ENCODE measurements around the gene INF2. TPM values are rescaled to one million over a fixed set of nuclear protein-coding genes. Genes with fewer than 3 reads are reported as not detected.
A peak's percentile ranks its signal among the peaks of the same experiment; 100 is the strongest.

The INF2 gene
- total RNA-seq, 1 donor from 2014 or later, result 113 TPM

DNA sequence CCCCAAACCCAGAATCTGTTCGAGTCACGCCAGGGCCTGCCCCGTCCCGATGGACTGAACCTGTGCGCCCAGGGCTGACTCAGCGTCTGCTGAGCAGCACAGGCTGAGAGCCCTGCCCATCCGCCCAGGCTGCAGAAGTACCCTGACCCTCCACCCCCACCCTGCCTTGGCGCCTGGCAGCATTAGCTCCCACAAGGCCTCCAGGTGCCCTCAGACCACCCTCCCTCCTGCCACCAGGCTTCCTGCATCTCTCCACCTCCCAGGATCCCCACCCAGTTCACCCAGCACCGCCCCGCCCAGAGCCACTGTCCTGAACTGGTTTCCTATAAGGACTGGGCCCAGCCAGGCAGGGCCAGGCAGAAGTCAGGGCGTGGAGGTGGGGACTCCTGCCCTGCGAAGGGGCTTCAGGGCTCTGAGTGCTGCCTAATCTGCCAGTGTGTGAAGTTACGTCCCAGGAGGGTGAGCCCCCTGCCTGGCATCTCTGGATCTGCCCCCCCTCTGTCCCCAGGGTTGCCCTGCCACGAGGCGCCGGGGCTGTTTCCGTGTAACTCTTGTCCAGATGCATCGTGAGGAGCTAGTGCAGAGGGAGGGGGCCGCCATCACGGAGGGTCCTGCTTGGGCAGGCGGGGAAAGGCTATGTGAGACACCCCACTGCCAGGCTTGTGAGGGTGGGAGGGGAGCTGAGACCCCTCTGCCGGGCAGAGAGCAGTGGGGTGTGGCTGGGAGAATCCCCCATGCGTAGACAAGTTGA, 43.7 kb downstream of the INF2 start:
- DNase-seq (ENCODE audit: low read depth), result no peak

DNA sequence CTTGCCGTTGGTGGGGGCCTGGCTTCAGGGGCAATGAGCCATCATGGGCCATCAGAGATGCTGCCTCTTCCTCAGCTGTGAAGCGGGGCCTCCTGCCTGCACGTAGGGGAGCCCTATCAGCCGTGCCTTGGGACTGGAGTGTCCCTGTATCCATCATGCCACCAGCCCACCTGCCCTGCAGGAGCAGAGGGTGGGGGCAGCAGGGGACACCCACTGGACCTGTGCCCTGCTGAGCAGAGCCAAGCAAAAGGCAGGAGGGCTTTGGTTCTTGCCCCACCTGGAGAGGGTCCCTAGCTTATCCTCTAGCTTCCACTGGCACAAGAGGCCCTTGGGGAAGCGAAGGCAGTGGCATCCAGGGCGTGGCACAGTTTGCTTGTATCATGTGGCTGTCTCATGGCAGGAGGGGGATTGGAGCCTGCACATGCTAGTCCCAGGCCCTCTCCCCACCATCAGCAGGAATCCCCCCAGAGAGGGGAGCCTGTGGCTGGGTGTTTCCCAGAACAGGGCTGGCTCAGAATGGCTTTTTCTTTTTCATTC, 44.7 kb downstream of the INF2 start:
- DNase-seq (ENCODE audit: low read depth), result no peak

DNA sequence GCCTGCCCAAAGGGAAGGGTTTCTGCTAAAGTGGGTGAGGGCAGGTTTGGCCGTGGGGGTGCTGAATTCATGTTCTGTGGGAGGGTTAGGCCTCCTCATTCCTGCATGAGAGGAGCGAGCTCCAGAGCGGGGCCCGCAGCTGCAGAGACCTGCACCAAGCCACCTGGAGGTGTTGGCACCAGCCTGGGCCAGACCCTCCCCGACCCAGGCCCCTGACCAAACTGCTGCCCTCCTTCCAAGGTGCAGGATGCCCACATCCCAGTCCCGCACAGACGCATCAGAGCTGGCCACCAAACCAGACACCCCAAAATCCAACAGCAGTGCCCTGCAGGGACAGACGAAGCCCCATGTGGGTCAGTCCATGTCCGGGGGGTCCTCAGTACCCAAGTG, 45.2 kb downstream of the INF2 start:
- DNase-seq (ENCODE audit: low read depth), result no peak

DNA sequence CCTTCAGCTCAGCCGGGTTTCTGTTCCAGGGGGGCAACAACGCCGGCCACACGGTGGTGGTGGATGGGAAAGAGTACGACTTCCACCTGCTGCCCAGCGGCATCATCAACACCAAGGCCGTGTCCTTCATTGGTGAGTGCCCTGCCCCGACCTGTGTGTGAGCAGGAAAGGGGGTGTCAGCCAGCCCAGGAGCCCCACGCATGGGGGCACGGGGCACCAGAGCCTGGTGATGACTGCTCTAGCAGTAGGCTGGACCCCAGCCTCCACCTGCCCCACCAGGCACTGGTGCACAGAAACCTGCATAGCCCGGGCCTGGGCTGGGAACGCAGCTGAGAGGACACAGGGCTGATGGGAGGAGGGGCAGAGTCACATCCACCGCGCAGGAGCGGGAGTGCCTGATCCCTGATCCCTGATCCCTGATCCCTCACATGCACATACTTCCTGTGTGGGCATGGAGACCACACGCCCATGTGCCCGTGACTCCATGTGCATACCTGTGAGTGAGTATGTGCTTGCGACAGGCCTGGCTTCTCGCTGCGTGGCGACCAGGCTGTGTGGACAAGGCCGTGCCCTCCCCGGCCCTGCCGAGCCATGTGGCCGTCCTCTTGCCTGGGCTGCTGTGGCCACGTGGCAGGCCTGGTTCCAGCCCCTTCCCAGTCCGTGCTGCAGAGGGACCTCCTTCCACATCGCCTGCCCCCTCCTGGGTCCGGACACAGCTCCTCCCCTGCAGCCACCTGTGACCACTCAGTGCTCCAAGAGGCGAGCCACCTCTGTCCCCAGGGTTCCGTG, 45.8 kb downstream of the INF2 start:
- DNase-seq (ENCODE audit: low read depth), result no peak

DNA sequence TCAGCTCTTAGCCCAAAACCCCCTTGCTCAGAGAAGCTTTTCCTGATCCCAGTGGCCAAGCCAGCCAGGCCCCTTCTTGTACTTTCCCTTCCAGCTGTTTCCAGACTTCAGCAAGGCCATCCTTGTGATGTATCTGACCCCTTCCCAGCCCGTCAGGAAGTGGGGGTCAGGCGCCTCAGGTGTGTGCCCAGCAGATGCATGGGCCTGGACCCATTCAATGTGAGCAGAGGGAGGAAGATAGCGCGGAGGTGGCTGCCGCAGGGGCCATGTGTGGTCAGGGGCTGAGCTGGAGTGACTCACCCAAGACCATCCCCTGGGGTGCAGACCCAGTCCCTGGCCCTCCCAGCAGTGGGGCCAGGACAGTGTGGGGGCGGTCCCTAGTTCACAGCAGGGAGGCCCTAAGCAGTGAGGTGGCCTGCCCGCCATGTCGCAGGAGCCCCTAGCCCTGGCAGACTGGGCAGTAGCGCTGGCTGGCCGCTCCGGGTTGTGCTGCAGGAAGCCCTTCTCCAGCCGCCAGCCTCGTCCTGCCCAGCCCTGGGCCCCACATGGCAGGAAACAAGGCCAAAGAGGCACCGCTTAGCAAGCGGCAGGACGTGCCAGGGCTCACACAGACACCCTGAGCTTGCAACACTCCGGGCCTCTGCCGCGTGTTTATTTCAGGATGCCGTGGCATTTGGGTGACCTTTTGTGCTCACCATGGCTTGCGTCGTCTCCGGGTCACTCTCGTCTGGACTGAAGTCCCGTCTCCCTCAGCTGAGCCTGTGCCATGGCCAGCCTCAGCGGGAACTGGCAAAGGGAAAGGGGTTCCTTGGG, 46.6 kb downstream of the INF2 start:
- DNase-seq (ENCODE audit: low read depth), result peak; percentile 65

DNA sequence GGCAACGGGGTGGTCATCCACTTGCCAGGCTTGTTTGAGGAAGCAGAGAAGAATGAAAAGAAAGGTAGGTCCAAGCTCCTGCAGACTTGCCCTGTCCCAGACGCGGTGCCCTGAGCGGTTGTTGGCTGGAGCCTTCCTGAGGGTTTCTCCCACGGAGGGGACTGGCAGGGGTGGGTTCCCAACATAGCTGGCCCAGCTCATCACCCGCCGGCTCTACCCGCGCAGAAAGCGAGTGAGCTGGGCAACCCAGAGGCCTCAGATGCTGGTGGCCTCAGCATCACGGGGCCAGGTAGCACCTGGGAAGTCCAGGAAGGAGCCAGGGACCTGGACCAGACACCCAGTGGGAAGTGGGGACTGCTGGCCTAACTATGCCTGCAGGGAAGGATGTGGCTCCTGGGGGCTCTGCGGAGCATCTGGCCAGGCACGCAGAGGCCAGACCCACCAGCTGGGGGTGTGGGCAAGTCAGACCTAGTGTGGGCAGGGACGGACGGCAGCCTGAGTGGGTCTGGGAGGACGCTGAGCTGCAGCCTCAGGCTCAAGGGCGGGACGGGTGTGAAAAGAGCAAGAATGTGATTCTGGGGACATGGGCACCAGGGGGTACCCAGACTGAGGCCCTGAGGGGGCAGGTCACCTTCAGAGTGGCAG, 49.1 kb downstream of the INF2 start:
- no peak for DNase-seq (ENCODE audit: low read depth)

DNA sequence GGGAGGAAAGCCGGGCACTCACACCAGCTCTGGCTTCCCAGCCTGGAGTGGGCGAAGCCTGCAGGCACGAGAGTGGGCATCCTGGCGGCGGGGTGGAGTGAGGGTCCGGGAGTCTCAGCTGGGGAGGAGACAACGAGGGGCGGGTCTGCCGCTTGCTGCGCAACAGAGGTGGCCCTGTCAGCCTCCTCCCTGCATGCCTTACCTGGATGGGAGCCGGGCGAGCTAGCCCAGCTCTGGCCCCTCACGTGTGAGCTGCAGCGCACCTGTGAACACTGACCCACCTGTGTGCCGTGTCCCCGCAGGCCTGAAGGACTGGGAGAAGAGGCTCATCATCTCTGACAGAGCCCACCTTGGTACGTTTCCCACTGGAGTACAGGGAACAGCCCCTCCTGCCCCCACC, 49.6 kb downstream of the INF2 start:
- no peak for DNase-seq (ENCODE audit: low read depth)

DNA sequence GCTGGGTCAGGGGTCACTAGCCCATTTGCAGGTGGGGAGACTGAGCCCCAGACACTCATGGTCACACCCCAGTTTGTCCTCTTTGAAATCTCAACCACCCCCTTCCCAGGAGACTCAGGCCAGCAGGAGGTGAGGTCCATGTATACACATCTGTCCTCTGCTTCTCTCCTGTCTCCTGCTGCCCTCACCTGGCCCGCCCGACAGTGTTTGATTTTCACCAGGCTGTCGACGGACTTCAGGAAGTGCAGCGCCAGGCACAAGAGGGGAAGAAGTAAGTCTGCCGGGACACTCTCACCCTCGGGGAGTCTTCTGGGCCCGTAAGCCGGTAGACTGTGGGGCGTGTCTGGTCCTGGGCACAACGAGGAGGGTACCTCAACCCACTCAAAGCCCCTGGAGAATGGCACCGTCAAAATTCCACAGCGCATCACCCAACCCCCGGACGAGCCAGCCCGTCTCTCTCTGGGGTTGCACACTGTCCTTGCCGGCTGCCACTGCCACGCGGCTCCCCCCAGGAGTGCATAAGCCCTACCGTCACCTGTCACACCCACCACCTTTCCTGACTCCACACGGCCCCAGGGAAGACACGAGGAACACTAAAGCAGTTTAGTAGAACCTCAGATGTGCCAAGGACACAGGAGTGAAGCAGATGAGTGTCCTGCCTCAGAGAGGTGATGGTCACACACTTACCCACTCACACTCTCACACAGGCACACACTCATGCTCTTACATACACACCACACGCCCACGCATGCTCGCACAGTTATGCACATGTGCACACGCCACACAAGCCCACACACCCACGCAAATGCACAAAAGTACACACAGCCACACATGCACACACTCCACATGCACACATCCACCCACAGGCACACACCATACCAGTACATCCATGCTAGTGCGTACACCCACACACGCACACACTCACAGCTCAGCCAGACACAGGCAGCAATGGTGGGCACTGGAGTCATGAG, 50.4 kb downstream of the INF2 start:
- no peak for DNase-seq (ENCODE audit: low read depth)

DNA sequence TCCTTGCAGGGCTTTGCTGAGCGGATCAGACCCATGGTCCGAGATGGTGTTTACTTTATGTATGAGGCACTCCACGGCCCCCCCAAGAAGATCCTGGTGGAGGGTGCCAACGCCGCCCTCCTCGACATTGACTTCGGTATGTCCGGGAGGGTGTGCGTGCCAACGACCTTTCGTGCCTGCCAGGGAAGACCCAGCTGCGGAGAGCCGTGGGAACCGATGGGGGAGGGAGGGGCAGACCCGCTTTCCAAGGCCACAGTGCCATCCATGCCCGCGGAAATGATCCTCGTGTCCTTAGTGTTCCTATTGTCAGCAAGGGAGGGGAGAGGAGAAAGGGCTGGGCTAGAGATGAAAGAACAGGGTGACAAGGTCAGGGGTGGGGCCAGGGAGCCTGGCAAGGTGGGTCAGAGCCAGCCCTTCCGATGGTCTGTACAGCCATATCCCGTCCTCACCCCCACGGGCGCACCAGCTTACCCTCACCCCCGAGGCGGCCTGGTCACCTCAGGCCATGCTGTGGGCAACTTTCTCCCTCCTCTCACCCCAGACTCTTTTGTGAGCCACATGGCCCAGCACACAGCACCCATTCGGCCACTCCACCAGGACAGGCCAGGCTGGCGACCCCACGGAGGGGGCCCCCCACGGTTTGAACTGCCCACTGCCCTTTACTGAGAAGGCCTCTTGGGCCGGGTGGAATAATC, 51.8 kb downstream of the INF2 start:
- no peak for DNase-seq (ENCODE audit: low read depth)

DNA sequence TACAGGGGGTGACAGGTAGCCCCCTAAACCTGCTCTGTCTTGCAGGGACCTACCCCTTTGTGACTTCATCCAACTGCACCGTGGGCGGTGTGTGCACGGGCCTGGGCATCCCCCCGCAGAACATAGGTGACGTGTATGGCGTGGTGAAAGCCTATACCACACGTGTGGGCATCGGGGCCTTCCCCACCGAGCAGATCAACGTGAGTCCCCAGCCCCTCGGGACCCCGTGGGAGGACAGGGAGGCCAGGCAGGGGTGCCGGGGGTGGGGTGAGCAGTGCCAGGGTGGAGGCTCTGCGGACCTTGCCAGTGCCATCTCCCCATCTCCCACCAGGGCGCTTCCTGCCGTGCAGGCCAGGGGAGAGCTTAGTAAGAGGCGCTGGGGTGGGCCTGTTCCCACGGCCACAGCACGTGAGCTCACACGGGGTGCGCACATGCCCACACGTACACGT, 52.4 kb downstream of the INF2 start:
- no peak for DNase-seq (ENCODE audit: low read depth)

DNA sequence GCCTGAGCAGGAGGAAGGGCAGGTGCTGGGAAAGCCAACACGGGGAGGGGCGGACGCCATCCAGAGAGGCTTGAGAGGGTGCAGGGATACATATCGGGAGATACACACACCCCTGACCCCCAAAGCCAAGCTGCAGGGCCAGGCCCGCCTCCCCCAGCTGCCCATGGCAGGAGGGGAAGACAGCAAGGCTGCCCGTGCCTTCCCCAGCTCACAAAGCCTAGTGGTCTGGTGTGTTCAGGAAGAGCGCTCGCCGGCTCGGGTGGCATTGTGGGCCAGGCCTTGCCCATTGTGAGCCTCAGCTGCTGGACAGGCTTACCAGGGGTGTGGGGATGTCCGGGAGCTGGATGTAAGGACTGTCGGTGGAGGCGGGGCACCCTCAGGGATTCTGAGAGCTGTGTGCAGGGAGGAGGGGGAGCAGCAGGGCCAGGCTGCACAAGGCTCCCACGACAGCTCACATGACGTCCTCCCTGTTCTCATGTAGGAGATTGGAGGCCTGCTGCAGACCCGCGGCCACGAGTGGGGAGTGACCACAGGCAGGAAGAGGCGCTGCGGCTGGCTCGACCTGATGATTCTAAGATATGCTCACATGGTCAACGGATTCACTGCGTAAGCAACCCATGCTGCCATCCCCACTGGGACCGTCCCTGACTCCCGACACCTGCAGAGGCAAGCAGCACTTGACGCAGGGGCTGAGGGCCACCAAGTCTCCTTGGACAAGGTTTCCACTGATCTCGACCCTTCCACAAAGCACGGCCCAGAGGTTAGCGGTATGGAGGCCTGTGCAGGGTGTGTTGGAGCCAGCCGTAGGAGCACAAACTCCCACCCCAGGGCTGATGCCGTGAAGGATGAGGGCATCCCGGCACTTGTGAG, 53.4 kb downstream of the INF2 start:
- no peak for DNase-seq (ENCODE audit: low read depth)

DNA sequence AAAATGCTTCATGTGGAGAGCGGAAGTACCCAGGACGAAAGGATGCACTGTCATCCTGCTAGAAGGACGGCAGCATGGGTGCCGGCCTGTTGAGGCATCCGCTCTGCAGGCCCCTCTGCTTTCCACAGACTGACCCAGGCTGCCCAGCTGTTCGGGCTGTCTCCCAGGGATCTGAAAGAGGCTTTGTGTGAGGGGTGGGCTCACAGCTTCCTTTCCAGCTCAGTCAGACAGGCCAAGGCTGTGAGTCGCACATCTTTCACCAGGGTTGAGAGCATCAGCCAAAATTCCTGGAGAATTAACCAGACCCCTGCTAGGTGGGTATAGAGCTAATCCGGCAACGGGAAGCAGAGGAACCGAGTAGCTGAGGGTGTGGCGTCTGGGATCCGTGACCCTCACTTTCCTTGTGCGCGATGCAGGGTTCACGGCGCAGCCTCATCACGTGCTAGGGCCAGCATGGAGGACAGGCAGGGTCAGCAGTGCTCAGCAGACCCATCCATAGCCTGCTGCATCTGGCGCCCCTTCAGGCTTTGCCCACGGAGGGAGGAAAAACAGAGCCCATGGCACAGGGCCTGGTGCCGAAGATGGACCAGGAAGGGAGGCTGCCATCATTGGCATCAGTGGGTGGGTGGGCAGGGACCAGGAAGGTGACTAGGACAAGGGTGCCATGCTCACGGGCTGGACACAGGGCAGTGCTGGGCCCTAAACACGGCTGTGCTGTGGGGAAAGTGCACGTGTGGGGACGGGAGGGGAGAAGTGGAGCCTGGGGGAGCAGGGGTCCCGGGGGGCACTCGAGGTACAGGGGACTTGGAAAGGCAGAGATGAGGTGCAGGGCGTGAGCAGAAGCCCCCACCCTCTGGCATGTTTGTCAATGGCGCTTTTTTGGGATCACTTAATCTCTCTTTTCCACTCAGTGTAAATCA, 54.3 kb downstream of the INF2 start:
- no peak for DNase-seq (ENCODE audit: low read depth)

DNA sequence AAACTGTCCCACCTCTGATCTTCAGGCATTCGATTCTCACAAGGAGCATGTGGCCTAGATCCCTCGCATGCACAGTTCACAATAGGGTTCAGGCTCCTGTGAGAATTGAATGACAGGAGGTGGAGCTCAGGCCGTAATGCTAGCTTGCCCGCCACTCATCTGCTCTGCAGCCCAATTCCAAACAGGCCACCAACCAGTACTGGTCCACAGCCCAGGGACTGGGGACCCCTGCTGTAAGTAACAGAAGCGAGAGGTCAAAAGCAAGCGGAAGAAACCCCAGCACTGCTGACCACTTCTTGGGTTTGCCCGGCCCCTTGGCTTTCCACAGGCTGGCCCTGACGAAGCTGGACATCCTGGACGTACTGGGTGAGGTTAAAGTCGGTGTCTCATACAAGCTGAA, 55.1 kb downstream of the INF2 start:
- no peak for DNase-seq (ENCODE audit: low read depth)

DNA sequence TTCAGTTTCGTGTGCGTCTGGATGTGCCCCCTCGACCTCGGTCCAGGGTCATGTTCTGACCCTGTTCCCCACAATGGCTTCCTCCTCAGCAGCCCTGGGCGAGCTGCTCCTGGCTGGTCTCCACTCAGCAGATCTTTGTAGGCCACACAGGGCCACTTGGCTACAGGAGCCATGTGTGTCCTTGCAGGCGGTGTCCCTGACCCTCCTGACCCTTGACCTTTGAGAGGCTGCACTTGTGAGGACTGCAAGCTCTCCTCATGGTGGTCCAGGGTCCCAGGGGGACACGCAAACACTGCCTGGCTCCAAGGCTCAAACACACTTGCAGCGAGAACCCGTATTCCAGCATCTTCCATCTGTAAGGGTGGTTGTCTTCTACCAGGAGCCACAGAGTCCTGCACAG, 56.0 kb downstream of the INF2 start:
- no peak for DNase-seq (ENCODE audit: low read depth)

DNA sequence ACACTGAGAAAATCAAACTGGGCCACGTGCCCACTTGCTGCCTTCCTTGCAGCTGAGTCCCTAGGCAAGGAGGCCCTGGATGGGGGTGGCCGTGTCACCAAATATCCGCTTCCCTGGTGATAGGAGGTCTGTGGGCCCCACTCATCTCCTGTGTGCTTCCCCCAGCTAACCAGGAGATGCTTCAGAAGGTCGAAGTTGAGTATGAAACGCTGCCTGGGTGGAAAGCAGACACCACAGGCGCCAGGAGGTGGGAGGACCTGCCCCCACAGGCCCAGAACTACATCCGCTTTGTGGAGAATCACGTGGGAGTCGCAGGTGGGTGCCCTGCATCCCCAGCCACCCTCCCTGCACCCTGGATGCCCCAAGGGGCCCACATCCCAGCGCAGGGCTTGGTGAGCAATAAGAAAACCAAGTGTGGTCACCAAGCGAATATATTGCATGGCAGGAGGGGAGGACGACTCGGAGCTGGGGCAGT, 56.7 kb downstream of the INF2 start:
- no peak for DNase-seq (ENCODE audit: low read depth)

DNA sequence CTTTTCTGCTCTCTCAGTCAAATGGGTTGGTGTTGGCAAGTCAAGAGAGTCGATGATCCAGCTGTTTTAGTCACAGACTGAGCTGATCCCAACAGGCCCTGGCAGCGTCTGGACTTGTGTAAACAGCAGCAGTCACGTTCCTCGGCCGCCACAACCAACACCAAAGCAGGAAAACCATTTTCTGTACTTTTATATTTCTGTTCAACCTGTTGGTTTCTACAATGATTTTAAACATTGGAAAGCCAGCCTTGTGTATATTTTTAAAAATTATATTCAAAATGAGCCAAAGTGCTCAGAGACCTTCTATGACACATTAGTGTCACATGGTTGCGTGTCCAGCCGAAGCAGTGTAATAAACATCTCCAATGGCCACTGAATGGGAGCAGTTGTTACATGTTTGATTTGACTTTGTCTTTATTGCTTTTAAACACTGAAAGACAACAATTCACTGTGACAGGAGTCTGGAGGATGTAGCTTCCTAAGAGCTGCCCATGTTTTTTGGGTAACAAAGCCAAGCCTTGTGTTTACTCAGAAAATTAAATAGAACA, 57.6 kb downstream of the INF2 start:
- peak; percentile 21 for DNase-seq (ENCODE audit: low read depth)

DNA sequence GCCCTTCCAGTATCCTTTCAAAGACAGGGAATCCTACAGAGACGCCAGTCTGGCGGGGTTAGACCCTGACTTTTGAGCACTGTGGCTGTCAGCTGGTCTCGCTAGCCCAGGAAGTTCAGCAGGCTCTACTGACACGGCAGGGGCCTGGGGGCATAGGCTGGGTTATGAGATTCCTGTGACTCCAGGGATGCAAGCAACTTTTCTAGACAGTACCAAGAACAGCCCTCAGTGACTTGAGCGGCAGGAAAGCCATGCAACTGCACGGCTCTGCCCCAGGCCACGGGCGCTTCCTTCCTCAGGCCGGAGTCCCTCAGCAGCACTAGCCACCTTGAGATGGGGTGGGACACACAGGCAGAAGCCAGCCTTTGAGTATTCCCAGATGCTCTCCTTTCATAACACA, 58.5 kb downstream of the INF2 start:
- no peak for DNase-seq (ENCODE audit: low read depth)

Measured in myocyte (in vitro differentiated cells).